Naive thymus-derived CD4-positive, alpha-beta T cell (primary cell): ENCODE results near the gene FGFR3. TPM values are rescaled to one million over a fixed set of nuclear protein-coding genes. Genes with fewer than 3 reads are reported as not detected.

ENCODE experiments used
- ATAC-seq: fragments of 150-1000 bp; cut with Tn5 transposase; 2 replicates; pipeline ENCODE4 v1.10.0; 2021; ENCODE audit warnings: mild to moderate bottlenecking, moderate library complexity
- CTCF ChIA-PET: fragments of 350-600 bp; sonication (Branson Sonifier 250); formaldehyde crosslinking; loops from one replicate; lab custom pipeline; 2021; ENCODE audit warnings: antibody characterized with exemption; lab: Charles Lee
- POLR2A ChIA-PET: fragments of 350-600 bp; sonication (Branson Sonifier 250); formaldehyde crosslinking; loops from one replicate; lab custom pipeline; 2021; ENCODE audit warnings: antibody characterized with exemption, inconsistent platforms; lab: Charles Lee
- DNase-seq, 9 donors: peaks; one replicate each; pipeline versions ENCODE4 v3.0.0 to v3.0.0-alpha.2; 2020 to 2022; ENCODE audit warnings: mixed read lengths in 1 of 9
- H3K27ac ChIP-seq: one replicate; pipeline ENCODE4 v1.7.0; 2013; ENCODE audit warnings: mild to moderate bottlenecking, low read depth, low read length, moderate library complexity
- H3K27me3 ChIP-seq, 2 donors: one replicate each; pipeline ENCODE4 v1.7.0; 2013; ENCODE audit warnings: low read length in 2 of 2, mild to moderate bottlenecking in 2 of 2, moderate library complexity in 2 of 2; ENCODE audit not compliant: control insufficient read depth in 2 of 2, insufficient read depth in 2 of 2
- H3K36me3 ChIP-seq, 3 experiments: 1 replicate in 2 of 3; 2 replicates in 1 of 3; pipeline ENCODE4 v1.7.0; 2013; ENCODE audit warnings: low read length in 3 of 3, mild to moderate bottlenecking in 3 of 3, moderate library complexity in 1 of 3; ENCODE audit not compliant: insufficient read depth in 3 of 3, control insufficient read depth in 2 of 3
- H3K4me1 ChIP-seq, 2 donors: one replicate each; pipeline ENCODE4 v1.7.0; 2013; ENCODE audit warnings: low read length in 2 of 2, mild to moderate bottlenecking in 2 of 2, moderate library complexity in 1 of 2; ENCODE audit not compliant: control insufficient read depth in 2 of 2, insufficient read depth in 2 of 2
- H3K4me3 ChIP-seq: 2 replicates; pipeline ENCODE4 v1.7.0; 2013; ENCODE audit warnings: mild to moderate bottlenecking, low read length
- H3K9me3 ChIP-seq, 3 experiments: 1 replicate in 2 of 3; 2 replicates in 1 of 3; pipeline ENCODE4 v1.7.0; 2013; ENCODE audit warnings: low read length in 3 of 3; ENCODE audit not compliant: control insufficient read depth in 2 of 3
- H3K27ac Mint-ChIP-seq, 9 donors: one replicate each; pipeline ENCODE4 v1.8.0; 2020 to 2022; ENCODE audit warnings: mixed read lengths in 9 of 9, mild to moderate bottlenecking in 8 of 9, moderate library complexity in 5 of 9, inconsistent platforms in 2 of 9
- H3K27me3 Mint-ChIP-seq, 5 donors: one replicate each; pipeline ENCODE4 v1.8.0; 2021 to 2022; ENCODE audit warnings: mixed read lengths in 5 of 5, mild to moderate bottlenecking in 1 of 5
- H3K36me3 Mint-ChIP-seq, 5 donors: one replicate each; pipeline ENCODE4 v1.8.0; 2020 to 2022; ENCODE audit warnings: mixed read lengths in 5 of 5, mild to moderate bottlenecking in 3 of 5, inconsistent platforms in 1 of 5
- H3K4me1 Mint-ChIP-seq, 7 donors: one replicate each; pipeline ENCODE4 v1.8.0; 2020 to 2022; ENCODE audit warnings: mixed read lengths in 7 of 7, mild to moderate bottlenecking in 3 of 7, inconsistent platforms in 1 of 7
- H3K4me3 Mint-ChIP-seq, 10 donors: one replicate each; pipeline ENCODE4 v1.8.0; 2020 to 2022; ENCODE audit warnings: mild to moderate bottlenecking in 10 of 10, mixed read lengths in 10 of 10, moderate library complexity in 6 of 10, inconsistent platforms in 2 of 10
- H3K9me3 Mint-ChIP-seq, 11 donors: one replicate each; pipeline ENCODE4 v1.8.0; 2020 to 2022; ENCODE audit warnings: mixed read lengths in 11 of 11, mild to moderate bottlenecking in 4 of 11, inconsistent platforms in 1 of 11, moderate library complexity in 1 of 11
- intact Hi-C, 2 donors: fragments of 100-400 bp; cut with micrococcal nuclease; formaldehyde crosslinking; loops; one replicate each; pipeline ENCODE4 v1.15.1; 2023
- polyA plus RNA-seq, 2 donors: library from polyadenylated mRNA; unstranded; fragments of 300-500 nt; fragmentation: Illumina TruSeq; gene quantifications; one replicate each; pipeline ENCODE4 v1.2.3, GENCODE V29; 2021
- total RNA-seq, 6 experiments: library from RNA in 5 of 6; stranded (reverse) in 5 of 6; gene quantifications; 1 replicate in 5 of 6; 2 replicates in 1 of 6; pipeline ENCODE4 v1.2.3 and lab custom pipeline; 2021 to 2026

The FGFR3 gene
- total and polyA plus RNA-seq, 7 experiments from 2014 or later = 1.0 TPM; not detected in 6

DNA sequence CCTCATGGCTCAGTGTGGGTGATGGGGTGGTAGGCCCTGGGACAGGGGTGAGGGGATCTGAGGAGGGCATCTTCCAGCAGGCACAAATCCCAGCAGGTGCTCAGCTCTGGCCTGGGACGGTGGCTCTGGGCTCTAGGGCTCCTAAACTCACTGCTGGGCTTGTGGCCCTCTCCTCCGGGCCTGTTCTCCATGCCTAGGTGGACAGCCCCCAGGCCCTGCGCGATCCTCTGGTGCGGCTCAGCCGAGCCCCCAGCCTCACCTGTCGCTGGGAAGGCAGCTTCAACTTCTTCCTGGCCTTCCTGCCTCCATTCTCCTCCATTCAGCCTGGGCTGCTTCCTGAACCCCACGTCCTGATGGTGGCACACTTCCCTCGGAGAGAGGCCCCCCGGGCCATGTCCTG lies 19.3 kb upstream of the FGFR3 start:
- Mint-ChIP-seq H3K27ac (no peak overlapping the region), H3K4me1 (peaks cover 0 to 2% (median 0%) of the 10 kb centered on the region in 7 donors), H3K4me3 (no peak overlapping the region), H3K36me3 (no peaks in the 10 kb centered on the region), H3K9me3 (no peaks in the 10 kb centered on the region), H3K27me3 (peaks cover 0 to under 1% (median under 1%) of the 10 kb centered on the region in 5 donors)
- Histone ChIP-seq H3K27ac (no peak overlapping the region), H3K4me3 (no peak overlapping the region), H3K36me3 (no peaks in the 10 kb centered on the region), H3K9me3 (no peaks in the 10 kb centered on the region), H3K4me1 (no peaks in the 10 kb centered on the region), H3K27me3 (no peaks in the 10 kb centered on the region)
- intact Hi-C loops = no loop called here
- ChIA-PET POLR2A (no interaction called here), CTCF (no interaction called here)
- DNase-seq (no peak), ATAC-seq (no peak)

DNA sequence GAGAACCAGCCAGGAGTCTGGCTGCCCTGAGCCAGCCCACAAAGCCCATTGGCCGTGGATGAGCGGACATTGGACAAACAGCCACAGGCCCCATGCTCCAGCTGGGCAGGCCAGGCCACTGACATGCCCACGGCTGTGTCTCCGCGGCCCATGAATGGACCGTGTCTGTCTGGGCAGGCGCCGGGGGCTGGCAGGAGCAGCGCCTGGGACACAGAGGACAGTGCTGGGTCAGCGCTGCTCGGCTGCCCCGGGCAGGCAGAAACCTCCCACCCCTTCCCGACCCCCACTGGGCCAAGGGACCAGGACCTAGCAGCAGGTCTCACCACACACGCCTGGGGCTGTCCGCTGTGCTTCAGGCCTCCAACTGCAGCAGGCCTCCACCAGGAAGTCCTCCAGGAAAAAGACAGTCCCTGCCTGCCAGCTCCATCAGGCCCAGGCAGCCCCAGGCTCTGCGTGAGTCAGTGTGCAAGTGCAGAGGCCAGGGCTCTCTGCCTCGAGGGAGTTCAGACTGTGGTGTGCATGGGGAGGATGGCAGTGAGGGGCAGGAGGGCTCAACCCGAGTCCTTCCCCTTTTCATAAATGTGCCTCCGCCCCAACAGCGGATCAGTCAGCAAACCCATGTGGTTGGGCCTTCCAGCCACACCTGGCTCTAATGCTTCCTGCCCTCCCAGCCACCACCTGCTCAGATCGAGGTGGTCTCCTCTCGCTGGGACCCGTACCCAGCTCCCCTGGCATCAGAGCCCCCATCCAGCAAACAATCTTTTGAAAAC lies 17.2 kb upstream of the FGFR3 start:
- CTCF ChIA-PET = no interaction called here
- intact Hi-C loops = no loop called here

DNA sequence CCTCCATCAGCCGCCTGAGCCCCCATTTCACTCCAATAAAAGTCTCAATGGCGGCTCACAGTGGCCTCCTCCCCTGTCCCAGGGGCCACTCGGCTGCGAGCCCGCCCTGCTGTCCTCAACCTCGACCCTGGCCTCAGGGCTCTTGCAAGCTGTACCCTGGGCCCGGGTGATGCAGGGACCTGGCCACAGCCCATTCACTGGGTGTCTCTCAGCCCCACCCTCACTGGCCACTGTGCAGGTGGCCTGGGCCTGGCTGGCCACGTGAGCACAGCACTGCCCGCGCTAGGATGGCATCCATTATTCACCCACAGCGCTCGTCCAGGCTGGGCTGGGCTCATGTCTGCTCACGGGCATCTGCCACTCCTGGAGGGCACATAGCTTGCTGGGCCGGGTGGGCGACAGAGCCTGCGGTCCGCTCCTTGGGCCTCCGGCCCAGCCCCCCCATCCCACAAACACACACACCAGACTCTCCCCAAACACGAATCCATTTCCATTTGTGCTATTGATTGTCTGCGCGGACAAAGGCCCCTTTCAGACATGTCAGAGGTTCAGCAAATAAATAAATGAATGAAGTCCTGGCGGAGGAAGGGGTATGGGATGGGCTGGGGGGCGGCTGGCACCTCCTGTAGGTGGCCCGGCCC lies 16.5 kb upstream of the FGFR3 start:
- intact Hi-C loops = no loop called here
- no peak for ATAC-seq
- Mint-ChIP-seq H3K36me3 (no peaks in the 10 kb centered on the region), H3K27me3 (no peaks in the 10 kb centered on the region), H3K4me1 (peaks cover 0 to 2% (median 0%) of the 10 kb centered on the region in 7 donors), H3K4me3 (no peak overlapping the region), H3K27ac (no peak overlapping the region), H3K9me3 (no peaks in the 10 kb centered on the region)
- no peak for DNase-seq
- no peak overlapping the region for H3K4me3 ChIP-seq
- no peaks in the 10 kb centered on the region for H3K4me1 ChIP-seq
- no peak overlapping the region for H3K27ac ChIP-seq
- CTCF ChIA-PET = no interaction called here
- POLR2A ChIA-PET = no interaction called here
- H3K36me3 ChIP-seq = no peaks in the 10 kb centered on the region
- H3K9me3 ChIP-seq = no peaks in the 10 kb centered on the region
- no peaks in the 10 kb centered on the region for H3K27me3 ChIP-seq

More for the DNA sequence above, 17.2 kb upstream of the FGFR3 start:
- H3K27me3 Mint-ChIP-seq = no peaks in the 10 kb centered on the region
- Histone ChIP-seq H3K36me3 (no peaks in the 10 kb centered on the region), H3K27me3 (no peaks in the 10 kb centered on the region), H3K9me3 (no peaks in the 10 kb centered on the region), H3K4me1 (no peaks in the 10 kb centered on the region), H3K27ac (no peak overlapping the region), H3K4me3 (no peak overlapping the region)
- H3K4me3 Mint-ChIP-seq = no peak overlapping the region
- H3K36me3 Mint-ChIP-seq = no peaks in the 10 kb centered on the region
- H3K27ac Mint-ChIP-seq = no peak overlapping the region
- DNase-seq (no peak), ATAC-seq (peak; percentile 8)
- H3K4me1 Mint-ChIP-seq = peaks cover 0 to 2% (median 0%) of the 10 kb centered on the region in 7 donors
- POLR2A ChIA-PET = no interaction called here
- H3K9me3 Mint-ChIP-seq = no peaks in the 10 kb centered on the region

DNA sequence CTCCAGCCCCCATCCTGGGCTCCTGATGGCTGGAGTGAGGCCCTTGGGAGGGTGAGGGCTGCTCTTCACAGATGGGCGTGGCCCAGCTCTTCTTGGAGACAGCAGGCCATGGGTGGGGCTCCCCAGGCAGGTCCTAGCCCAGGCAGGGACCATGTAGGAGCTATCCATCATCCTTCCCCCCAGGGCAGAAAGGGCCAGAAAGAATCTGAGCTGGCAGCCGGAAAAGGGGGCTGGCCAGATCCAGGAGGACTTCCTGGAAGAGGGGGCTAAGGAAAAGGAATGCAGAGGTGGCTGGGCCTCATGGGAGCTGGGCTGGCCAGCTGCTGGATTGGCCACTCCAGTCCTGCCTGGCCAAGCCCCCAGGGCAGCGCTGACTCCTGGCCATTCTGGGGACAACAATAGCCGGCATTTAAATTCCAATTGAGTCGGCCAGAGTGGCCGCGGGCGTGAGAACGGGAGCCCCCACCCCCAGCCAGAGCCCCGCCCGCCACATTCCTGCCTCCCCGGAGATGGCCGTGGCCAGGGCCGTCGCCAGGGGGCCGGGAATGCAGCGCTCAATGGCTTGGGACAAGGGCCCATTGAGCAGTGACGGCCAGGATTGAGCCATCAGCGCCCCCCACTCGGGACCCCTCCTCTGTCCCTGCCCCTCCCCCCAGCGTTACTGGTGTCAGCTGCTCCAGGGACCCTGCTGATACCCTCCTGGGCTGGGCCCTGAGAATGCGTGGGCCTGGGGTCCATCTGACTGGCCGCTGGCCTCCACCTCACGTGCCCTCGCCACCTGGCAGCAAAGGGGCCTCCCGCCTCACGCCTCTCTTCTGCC lies 15.1 kb upstream of the FGFR3 start:
- no peaks in the 10 kb centered on the region for H3K9me3 ChIP-seq
- POLR2A ChIA-PET = no interaction called here
- Mint-ChIP-seq H3K27me3 (no peaks in the 10 kb centered on the region), H3K27ac (no peak overlapping the region), H3K9me3 (no peaks in the 10 kb centered on the region), H3K4me3 (no peak overlapping the region), H3K36me3 (no peaks in the 10 kb centered on the region), H3K4me1 (peaks cover 0 to 2% (median 0%) of the 10 kb centered on the region in 7 donors)
- intact Hi-C loops = no loop called here
- H3K27ac ChIP-seq = no peak overlapping the region
- H3K4me3 ChIP-seq = no peak overlapping the region
- no peak for DNase-seq
- no peaks in the 10 kb centered on the region for H3K36me3 ChIP-seq
- CTCF ChIA-PET = interaction anchor here (0.6 kb wide), 1 partner anchor 30 kb away, joined by 3 read pairs; no protein-coding TSS in a partner anchor
- no peaks in the 10 kb centered on the region for H3K27me3 ChIP-seq
- no peaks in the 10 kb centered on the region for H3K4me1 ChIP-seq
- ATAC-seq = no peak

DNA sequence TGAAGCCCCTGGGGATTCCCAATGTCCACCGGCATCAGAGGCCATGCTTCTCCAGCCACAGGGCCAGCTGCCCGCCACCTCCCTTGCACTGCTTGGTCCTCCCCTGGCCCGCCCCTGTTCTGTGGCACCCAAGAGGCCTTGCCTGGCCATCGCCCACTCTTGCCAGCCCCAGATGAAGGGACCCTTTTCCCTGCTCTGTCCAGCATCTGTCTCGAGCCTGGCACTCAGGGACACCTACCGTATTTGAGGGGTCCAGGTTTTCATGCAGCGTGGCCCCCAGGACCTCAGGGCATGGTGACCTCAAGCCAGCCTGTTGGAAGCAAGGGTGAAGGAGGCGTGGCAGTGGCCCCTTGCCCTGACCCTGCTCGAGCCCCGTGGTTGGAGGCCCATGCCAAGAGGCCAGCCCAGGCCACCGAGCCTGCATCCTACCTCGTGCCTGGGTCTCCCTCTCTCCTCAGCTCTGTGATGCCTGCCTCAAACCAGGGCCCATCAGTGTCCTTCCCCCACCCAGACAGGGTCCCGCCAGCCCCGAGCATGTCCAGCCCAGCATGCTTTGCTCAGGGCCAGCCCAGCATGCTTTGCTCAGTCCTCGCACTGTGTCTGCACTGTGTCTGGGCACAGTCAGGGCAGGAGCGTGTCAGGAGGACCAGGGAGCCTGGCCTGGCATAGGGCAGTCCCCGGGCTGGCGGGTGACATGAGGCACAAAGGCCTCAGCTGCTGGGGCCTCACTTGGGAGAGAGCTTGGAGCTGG lies 14.3 kb upstream of the FGFR3 start:
- DNase-seq = no peak
- peaks cover 0 to 2% (median 0%) of the 10 kb centered on the region in 7 donors for H3K4me1 Mint-ChIP-seq
- no peaks in the 10 kb centered on the region for H3K27me3 Mint-ChIP-seq
- intact Hi-C loops = no loop called here
- Histone ChIP-seq H3K36me3 (no peaks in the 10 kb centered on the region), H3K9me3 (no peaks in the 10 kb centered on the region), H3K4me1 (no peaks in the 10 kb centered on the region), H3K4me3 (no peak overlapping the region), H3K27ac (no peak overlapping the region), H3K27me3 (no peaks in the 10 kb centered on the region)
- POLR2A ChIA-PET = no interaction called here
- no peaks in the 10 kb centered on the region for H3K36me3 Mint-ChIP-seq
- CTCF ChIA-PET = no interaction called here
- H3K27ac Mint-ChIP-seq = no peak overlapping the region
- no peak overlapping the region for H3K4me3 Mint-ChIP-seq
- no peaks in the 10 kb centered on the region for H3K9me3 Mint-ChIP-seq
- no peak for ATAC-seq

DNA sequence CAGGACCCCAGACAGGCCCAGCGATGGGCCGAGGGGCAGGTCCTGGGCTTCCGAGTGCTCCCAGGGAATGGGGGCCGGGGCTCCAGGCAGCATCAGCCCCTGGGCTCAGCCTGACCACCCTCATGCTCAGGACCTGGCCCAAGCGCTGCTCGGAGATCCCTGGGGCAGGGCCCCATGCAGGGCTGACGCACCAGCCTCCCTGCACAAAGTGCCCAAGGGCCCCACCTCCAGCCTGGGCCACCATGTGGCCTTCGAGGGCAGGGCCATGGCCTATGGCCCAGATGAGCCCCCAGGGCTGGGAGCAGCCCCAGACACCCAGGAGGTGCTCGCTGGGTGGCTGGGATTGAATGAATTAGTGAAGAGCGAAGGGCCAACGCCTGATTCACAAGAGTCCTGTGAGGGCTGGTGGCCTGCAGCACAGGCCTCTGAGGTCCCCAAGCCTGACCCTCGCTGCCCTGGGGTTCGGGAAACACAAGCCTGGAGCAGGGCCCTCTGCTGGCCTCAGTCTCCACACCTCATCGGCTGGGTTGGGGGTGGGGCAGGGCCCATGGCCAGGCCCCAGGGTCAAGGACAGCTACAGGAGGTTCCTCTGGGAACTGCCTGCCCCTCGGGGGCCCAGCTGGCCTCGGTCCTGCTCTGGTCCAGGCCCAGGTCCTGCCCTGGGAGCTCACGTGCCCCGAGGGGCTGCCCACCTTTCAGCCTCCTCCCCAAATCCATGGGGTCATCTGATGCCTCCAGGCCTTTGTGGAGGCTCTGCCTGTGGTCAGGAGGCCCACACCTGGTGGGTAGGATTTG lies 13.3 kb upstream of the FGFR3 start:
- H3K27ac ChIP-seq = no peak overlapping the region
- H3K36me3 ChIP-seq = no peaks in the 10 kb centered on the region
- H3K9me3 ChIP-seq = no peaks in the 10 kb centered on the region
- Mint-ChIP-seq H3K4me3 (no peak overlapping the region), H3K27ac (no peak overlapping the region), H3K36me3 (no peaks in the 10 kb centered on the region), H3K4me1 (peaks cover 0 to 2% (median 0%) of the 10 kb centered on the region in 7 donors), H3K9me3 (no peaks in the 10 kb centered on the region), H3K27me3 (no peaks in the 10 kb centered on the region)
- intact Hi-C loops = no loop called here
- no peak overlapping the region for H3K4me3 ChIP-seq
- ChIA-PET POLR2A (interaction anchor here (0.7 kb wide), 1 partner anchor 986 kb away, joined by 3 read pairs; no protein-coding TSS in a partner anchor), CTCF (no interaction called here)
- ATAC-seq (no peak), DNase-seq (no peak)
- H3K4me1 ChIP-seq = no peaks in the 10 kb centered on the region
- no peaks in the 10 kb centered on the region for H3K27me3 ChIP-seq
